ENCODE results near the gene MRTFB.

The MRTFB gene

DNA sequence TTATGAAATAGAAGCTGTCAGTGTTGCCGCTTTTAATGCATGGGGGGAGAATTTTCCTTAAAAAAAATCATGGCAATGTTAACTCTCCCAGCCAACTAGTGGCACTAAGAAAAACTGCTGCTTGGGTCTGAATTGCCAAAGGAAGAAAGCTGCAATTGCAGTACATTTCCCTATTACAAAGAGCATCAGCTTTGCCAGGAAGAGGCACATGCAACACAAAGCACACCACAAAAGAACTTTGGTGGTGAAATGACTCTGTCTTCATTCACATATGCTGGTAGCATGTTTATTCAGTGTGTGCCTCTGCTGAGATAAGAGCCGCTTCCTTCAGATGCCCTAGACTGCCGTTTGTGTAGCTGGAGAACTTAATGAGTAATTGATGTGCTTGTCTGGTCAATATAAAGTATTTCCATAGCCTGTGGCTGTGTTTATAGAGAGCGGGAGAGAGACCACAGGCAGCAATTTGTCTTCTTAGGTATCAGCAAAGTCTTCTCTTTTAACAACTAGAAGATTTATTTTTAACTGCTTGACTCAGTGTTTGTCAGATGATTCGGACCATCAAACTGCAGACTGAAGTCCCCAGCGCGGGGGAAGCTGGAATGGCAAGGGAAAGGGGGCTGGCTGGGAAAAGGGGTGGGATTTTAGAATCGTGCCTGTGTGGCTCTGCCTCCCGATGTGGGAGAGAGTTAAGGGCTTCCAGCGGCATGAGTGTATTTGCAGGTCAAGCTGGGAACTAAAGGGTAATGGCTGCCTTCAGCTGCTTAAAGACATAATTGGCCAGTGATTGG is 115.1 kb downstream of the MRTFB start:
- no peak for DNase-seq (ENCODE audit: low read depth)

DNA sequence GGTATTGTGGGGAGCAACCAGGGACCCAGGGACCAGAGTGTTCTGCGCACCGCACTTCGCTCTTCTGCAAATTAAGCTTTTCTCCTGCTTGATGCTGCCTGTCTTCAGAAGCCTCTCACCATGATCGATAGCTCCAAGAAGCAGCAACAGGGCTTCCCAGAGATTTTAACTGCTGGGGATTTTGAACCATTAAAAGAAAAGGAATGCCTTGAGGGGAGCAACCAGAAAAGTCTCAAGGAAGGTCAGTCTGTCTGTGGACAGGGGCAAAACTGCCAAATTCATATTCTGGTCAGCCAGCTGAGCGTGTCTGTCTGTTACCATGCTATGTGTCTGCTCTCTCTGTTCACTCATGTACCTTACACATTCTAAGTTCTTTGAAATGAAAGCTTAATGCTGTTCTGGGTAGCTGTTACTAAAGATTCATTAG is 115.7 kb downstream of the MRTFB start:
- DNase-seq (ENCODE audit: low read depth): no peak

GRCh38 chr16:14187517-14188338 is 116.6 kb downstream of the MRTFB start:
- DNase-seq (ENCODE audit: low read depth): no peak

DNA sequence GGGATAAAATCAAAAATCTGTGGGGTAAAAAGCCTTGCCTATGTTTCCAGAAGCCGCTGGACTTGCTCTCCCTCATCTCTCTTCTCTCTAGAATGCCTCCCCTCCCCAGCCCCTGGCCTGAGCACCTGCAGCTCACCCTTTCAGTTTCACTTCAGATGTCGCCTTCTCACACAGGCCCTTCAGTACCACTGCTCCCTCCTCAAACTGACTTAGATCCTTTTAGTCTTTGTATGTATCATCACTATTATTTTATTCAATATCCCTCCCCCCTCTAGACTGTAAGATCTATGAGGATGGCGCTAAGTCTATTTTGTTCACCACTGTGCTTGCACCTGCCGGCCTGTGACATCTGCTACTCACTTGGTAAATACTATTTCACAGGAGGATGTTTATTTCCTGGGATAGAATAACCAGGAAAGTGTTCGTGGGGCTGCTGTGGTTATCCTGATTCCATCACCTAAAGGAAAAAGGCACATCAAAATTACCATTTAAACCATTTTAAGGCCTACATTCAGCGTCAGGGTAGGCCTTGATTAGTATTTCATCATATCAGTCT is 122.3 kb downstream of the MRTFB start:
- no peak for DNase-seq (ENCODE audit: low read depth)

DNA sequence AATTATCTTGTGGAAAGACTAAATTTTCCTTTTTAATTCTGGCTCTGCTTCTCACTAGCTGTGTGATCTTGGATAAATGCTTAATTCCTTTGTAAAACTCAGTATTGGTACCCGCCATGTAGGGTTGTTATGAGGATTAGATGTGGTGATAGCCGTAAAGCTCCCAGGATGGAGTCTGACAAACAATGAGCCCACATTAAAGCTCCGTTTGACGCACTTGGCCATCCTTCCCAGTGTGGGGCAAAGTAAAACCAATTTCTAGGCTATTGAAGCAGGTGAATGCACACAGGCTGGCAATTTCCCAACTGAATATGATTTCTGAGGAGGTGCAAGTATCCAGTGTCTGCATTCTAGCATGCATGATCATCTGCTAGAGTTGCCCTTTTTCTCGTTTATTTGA is 123.6 kb downstream of the MRTFB start:
- no peak for DNase-seq (ENCODE audit: low read depth)

DNA sequence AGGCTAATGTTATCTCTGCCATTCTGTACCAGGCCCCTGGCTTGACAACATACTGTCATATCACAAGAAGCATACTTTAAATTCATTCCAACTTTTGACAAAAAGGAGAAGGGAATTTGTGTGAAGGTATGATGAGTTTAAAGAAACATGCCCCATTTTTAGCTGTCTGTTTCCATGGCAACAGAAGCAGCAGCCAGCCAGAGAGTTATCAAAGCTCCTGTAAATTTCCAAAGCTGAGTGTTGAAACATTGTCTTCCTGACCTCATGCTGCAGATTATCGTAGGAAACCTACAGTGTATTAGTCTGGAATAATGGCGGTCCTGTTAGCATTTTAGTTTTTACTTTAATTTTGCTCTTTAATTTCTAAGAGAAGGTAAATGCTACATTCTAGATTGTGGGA is 124.9 kb downstream of the MRTFB start:
- no peak for DNase-seq (ENCODE audit: low read depth)

DNA sequence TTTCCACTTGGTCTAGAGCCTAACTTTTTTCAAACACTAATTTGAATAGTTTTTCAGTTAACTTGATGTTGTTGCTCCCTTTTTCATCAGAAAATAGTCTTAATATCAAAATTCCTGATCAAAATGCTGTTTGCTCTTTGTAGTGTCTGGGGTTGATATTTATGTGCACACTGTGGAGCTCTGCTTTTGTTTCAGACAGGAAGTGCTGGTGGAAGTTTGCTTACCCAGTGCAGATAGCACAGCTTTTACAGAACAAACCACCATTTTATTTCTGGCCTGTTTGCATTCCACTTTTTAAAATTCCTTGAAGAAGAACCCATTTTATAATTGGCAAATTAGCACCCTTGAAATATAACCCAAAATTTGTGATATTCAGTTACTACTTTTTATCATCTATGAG is 125.4 kb downstream of the MRTFB start:
- no peak for DNase-seq (ENCODE audit: low read depth)

DNA sequence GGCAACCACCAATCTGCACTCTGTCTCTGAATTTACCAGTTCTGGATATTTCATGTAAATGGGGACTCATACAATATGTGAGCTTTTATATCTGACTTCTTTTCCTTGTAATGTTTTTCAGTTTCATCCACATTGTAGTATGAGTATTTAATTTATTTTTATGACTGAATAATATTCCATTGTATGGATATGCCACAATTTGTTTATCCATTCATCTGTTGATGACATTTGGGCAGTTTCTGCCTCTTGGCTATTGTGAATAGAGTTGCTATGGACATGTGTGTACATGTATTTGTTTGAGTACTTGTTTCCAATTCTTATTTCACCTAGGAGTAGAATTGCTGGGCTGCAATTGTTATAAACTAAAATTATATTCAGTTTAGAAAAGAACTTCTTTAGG is 126.9 kb downstream of the MRTFB start:
- no peak for DNase-seq (ENCODE audit: low read depth)

DNA sequence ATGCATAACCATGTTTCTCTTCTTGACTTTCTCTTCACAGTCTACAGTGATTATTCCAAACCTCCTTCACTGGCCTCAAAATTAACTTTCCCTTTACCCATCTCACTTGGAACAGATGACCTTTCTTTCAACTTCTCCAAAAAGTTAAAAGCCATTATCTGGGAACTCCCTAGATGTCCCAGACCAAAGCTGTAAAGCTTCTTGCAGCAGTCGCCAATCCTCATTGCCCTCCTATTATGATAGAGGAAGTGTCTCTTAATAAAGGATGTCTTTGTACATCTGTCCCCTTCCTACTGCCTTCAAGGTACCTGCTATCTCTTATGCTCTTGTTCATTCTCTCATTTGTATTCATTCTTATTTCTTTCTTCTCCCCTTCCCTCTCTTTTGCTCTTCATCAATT is 127.5 kb downstream of the MRTFB start:
- DNase-seq (ENCODE audit: low read depth): no peak

GRCh38 chr16:14199199-14199598 is 128.1 kb downstream of the MRTFB start:
- DNase-seq (ENCODE audit: low read depth): no peak

DNA sequence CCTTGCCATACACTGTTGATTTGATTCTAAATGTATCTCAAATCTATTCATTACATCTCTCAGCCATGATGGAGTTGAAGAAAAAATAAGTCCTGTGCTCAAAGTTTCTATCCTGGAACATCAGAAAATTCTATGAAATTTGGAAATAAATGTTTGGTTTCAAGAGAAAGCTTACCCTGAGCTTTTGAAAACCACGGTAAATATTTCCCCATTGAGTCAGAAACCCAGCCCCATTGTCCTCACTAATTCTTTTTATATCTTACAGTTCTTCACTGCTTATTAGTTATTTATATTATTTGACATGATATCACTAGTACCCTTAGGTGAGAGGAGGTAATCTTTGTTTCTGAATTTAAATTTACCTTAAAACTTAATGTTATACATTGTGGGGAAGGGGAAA is 128.5 kb downstream of the MRTFB start:
- DNase-seq (ENCODE audit: low read depth): no peak

GRCh38 chr16:14202095-14202494 is 131.0 kb downstream of the MRTFB start:
- no peak for DNase-seq (ENCODE audit: low read depth)

DNA sequence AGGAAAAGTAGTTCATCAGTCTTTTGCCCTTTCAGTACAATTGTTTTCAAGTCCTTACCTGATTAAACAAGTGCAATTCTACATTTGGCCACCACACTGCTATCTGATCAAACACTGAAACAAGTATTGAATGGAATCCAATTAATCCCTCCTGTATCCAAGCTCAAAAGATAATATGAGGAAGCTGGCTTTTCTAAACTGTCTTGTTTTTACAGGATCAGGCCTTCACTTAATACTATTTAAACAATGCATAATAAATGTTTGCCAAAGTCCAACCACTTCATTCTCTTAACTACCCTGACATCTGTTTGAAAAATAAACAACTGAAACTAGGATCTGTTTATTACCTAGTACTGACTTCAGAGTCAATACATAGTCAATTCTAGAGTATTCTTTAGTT is 131.6 kb downstream of the MRTFB start:
- DNase-seq (ENCODE audit: low read depth): no peak

GRCh38 chr16:14203166-14203565 is 132.0 kb downstream of the MRTFB start:
- DNase-seq (ENCODE audit: low read depth): no peak

DNA sequence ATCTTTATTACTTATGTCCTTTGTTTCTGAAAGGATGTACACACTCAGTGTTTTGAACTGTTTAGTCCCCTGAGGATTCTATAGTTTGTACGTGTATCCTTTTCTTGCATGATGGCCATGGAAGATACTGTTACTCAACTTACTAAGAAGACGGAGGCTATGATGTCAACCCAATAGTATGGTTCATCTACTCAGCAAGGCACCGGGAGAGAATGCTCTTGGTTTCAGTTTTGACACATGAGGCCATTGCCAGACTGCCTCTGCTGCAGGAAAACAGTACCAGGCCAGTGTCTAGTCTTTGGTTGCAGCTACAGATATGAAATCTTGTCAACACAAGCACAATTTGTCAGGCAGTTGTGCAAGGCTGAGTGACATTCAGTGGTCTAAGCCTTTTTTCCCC is 134.5 kb downstream of the MRTFB start:
- no peak for DNase-seq (ENCODE audit: low read depth)

GRCh38 chr16:14211856-14212543 is 140.9 kb downstream of the MRTFB start:
- no peak for DNase-seq (ENCODE audit: low read depth)

GRCh38 chr16:14215941-14216340 is 144.8 kb downstream of the MRTFB start:
- DNase-seq (ENCODE audit: low read depth): no peak

DNA sequence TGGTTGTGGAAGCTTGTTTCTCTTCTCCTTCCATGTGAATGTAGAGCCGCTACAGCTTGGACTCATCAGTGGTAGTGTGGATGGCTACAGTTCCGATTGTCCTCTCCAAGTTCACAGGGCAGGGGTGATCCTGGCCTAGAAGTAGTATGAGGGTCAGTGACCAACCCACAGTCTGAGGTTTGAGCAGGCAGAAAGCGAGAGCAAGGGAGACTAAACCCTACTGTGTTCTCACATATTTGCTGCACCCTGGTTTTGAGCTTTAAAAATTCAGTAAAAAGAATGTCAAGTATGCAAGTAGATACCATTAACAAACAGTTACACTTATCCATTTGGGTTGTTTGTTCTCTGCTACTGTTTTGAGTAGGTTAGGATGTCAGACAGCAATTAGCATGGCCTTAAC is 148.9 kb downstream of the MRTFB start:
- DNase-seq (ENCODE audit: low read depth): no peak

DNA sequence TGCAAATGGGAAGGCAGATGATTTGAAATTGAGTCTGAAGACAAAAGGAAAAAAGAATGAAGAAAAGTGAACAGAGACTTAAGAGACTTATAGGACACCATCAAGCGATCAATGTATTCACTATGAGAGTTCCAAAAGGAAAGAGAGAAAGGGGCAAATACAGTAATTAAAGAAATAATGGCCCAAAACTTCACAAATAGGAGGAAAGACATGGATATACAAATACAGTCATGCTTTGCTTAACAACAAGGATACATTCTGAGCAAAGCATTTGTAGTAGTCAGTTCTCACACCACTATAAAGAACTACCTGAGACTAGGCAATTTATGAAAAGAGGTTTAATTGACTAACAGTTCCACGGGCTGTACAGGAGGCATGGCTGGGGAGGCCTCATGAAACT is 152.5 kb downstream of the MRTFB start:
- DNase-seq (ENCODE audit: low read depth): no peak

DNA sequence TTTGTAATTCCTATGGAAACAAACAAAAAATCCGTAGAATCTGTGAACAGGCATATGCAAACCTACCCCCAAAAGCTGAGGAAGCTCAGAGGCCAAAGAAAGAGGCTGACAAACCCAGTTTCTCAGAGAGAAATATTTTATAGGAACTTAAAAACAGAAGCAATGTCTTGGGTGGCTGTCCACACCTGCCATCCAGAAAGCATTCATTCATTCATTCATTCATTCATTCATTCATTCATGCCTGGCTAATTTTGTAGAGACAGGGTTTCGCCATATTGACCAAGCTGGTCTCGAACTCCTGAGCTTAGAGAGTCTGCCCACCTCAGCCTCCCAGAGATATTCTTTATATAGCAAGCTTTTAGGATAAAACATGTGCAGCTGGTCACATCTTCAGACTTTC is 154.3 kb downstream of the MRTFB start:
- no peak for DNase-seq (ENCODE audit: low read depth)

GRCh38 chr16:14232106-14232864 is 161.2 kb downstream of the MRTFB start:
- DNase-seq (ENCODE audit: low read depth): no peak

- no peak for DNase-seq (ENCODE audit: low read depth)
Observed at GRCh38 chr16:14236401-14236800, 165.3 kb downstream of the MRTFB start.
